HG03097 (cell line): ENCODE results near the gene ARHGAP26.

Source experiments
- ATAC-seq: cut with Tn5 transposase; IDR thresholded peaks from one replicate; pipeline ENCODE4 v1.9.1; 2021; ENCODE audit not compliant: unreplicated experiment, low FRiP score

The ARHGAP26 gene

DNA sequence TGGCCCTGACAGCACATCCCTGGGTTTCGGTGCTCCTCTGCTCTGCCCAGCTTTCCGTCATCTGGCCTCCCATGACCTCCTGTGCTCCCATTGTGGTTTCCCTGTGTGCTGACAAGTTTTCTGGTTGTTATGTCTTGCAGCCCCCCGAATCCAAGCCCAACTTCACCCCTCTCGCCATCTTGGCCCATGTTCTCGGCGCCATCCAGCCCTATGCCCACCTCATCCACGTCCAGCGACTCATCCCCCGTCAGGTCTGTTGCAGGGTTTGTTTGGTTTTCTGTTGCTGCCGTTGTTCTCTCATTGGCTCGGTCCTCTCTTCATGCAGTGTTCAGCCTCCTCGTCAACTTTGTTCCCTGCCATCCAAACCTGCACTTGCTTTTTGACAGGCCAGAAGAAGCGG lies 436.9 kb downstream of the ARHGAP26 start:
- no peak for ATAC-seq

DNA sequence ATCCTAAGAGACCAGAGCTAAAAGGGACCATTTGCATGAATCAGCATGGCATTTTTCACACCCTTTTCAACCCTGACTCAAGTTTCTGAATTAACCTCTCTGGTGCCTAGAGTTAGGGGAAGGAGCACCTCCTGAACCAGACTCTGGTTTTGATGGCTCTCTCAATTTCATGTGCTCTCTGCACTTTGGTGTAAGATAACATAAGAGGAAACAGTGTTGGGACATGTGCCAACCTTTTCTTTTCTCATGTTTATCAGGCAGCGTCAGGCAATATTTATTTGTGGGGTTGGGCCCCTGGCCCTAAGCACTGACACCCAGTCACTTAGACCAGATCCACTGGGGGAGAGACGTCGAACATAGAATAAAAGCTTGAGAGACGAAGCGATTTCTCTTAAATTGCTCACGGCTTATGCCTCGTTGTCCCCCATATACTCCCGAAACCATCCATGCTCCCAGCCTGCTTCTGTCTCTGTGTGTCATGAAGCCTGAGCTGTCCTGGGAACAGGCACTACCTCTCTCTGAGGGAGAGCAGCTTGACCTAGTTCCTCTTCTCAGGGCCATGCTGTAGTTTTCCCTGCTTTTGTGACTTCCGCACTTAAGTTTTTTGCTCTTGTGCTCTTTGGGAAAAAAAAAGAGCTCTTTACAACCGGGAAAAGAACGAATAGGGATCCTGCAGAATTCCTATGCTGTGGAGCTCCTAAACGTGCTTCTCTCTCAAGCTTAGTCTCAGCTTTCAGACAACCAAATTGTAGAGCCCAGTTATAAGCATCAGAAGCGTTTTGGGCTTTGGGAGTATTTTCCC lies 437.6 kb downstream of the ARHGAP26 start:
- ATAC-seq, result no peak

GRCh38 chr5:143208365-143208641 lies 438.1 kb downstream of the ARHGAP26 start:
- no peak for ATAC-seq

DNA sequence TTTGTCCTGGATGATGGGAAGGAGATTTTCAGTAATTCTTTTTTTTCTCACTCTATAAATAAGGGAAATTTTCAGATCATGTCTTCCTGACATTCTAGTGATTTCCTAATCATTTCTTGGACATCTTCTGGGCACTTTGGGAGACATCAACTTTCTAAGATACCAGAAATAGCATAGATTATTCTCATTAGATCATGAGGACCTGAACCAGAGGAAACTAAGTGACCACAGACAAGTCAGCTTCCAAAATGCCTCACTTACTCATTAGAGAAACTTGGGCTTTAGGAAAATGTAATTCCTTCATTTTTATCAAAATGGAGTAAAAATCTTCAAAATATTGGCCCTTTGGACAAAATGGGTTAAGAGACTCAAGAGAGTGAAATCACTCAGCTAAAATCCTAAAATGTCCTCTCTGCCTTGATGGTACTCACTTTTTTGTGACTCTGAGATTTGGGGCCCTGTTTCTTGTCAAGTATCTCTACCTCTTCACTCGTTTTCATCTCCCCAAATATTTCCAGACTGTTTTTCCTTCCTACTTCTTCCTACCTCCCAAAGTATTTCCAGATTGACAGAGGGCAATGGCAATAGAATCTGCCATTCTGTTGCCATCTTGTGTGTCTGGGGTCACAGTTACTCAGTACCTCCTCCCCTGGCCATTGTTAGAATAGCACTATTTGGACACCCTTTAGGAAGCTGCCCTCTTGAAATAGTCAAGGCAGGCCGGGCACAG lies 438.8 kb downstream of the ARHGAP26 start:
- ATAC-seq, result no peak

DNA sequence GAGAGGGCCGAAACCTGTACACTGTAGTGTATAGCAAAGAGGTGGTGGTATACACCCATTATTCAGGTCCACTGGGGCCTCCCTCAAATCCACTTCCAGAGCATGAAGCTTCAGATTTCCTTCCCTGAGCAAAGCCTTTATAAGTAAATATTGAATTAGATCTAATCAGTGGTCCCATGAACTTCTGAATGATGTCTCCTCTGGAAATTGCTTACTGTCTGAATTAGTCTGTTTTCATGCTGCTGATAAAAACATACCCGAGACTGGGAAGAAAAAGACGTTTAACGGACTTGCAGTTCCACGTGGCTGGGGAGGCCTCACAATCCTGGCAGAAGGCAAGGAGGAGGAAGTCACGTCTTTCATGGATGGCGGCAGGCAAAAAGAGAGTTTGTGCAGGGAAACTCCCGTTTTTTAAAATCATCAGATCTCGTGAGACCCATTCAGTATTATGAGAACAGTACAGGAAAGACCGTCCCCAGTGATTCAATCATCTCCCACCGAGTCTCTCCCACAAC lies 439.8 kb downstream of the ARHGAP26 start:
- no peak for ATAC-seq

- ATAC-seq, result no peak
Measured at GRCh38 chr5:143210576-143210975, 440.4 kb downstream of the ARHGAP26 start.

GRCh38 chr5:143212261-143212660 lies 442.1 kb downstream of the ARHGAP26 start:
- no peak for ATAC-seq

GRCh38 chr5:143213231-143213850 lies 443.2 kb downstream of the ARHGAP26 start:
- ATAC-seq, result no peak

GRCh38 chr5:143213851-143214363 lies 443.7 kb downstream of the ARHGAP26 start:
- peak; percentile 43 for ATAC-seq

DNA sequence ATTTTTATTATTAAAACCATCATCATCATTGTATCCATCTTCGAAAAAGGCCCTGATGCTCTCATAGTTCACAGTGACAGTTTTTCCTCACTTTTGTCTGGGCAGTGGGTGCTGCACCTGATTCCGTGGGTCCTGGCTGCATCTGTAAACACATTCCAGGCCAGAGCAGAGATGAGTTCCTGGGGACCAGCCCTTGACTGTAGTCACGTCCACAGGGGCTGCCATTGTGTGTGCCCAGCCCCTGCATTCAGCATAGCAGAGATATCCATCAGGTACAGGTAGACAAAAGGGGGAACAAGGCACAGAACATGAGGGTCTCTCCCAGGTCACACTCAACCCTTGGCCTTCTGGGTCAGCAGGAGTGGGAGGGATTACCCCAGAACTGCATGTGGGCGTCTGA lies 444.3 kb downstream of the ARHGAP26 start:
- no peak for ATAC-seq

- ATAC-seq, result no peak
Measured at GRCh38 chr5:143214890-143215289, 444.7 kb downstream of the ARHGAP26 start.

- ATAC-seq, result no peak
Measured at GRCh38 chr5:143215690-143216089, 445.5 kb downstream of the ARHGAP26 start.

DNA sequence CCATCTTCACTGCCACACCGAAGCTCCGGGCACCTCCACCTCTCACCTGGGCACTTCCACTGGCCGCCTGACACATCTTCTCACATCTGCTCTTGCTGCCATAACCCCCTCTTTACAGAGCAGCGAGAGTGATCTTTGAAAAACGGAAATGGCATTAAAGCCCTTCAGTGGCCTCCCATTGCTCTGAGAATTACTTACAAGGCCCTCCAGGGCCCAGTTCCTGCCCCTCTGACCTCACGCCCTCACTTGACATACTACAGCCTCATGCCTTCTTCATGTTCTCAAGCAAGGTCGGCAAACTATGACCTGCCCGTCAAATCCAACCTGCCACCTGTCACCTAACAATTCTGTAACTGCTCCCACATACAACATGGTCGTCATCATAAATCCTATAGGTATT lies 446.0 kb downstream of the ARHGAP26 start:
- ATAC-seq, result no peak

GRCh38 chr5:143217065-143217803 lies 447.1 kb downstream of the ARHGAP26 start:
- ATAC-seq, result no peak

GRCh38 chr5:143217804-143218160 lies 447.6 kb downstream of the ARHGAP26 start:
- ATAC-seq, result peak; percentile 26

DNA sequence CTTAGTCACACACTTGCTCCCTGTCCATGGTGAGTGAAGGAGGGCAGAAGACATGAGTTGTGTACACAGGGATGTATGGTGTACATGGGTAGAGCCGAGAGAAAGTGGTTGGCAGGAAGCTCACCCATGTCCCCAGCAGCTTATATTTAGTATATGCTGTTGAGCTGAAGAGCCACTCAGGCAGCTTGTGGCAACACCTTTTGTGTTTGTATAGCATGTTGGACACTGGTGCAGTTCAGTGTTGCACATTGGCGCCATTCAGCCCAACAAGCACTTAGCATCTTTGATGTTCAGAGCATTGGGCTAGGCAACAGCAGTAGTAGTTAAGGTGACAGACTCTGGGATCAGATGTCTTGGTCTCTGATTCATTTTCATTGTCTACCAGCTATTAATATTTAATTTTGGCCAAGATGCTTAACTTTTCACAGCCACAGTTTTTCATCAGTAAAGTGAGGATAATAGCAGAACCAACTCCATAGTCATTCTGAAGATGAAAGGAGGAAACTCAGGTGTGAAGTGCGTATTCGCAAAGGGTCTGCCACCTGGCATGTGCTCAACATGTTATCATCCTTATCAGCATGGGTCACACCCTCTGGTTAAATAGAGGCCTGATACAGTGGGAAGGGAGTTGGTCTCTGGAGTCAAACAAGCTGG lies 448.5 kb downstream of the ARHGAP26 start:
- no peak for ATAC-seq

- no peak for ATAC-seq
Measured at GRCh38 chr5:143219696-143220095, 449.5 kb downstream of the ARHGAP26 start.

GRCh38 chr5:143220748-143221251 lies 450.6 kb downstream of the ARHGAP26 start:
- ATAC-seq, result no peak

DNA sequence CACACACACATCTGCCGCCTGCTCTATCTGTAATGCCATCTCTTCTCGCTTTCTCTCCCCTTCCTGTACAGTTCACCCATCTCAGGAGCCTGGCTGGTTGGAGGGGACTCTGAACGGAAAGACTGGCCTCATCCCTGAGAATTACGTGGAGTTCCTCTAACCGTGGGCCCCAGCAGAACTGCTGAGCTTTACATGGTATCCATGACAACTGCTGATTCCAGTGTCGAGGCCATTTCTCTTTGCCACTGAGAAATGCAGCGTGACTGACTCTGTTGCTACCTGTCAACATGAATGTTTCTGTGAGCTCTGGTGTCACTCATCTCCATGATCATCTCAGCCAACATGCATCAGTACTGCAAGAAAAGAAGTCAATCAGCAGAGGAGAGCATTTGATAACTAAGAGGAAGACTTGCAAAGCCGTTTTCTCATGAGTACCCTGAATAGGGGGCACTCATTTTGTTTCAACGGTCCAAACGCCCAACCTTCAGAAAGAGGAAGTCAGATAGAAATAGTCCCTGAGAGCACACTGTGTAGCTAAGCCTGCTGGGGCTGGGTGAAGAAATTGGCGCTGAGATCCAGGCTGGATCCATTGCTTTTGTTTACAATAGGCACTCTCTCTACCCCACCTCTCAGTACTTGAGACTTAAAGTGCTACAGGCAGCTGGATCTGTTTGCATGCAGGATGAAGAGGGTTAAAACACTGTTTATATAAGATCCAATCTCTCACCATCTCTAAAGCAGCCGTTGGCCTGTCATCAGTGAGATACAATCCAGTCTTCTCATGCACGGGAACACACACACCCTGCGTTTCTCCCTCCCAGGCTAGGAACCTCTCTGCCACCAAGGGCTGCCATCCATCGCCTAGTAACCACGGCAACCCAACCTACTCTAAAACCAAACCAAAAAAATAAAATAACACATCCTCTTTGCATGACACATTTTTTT lies 452.4 kb downstream of the ARHGAP26 start:
- ATAC-seq, result peak; percentile 37
